Measurements from ENCODE around the gene NPS. TPM values are rescaled to one million over a fixed set of nuclear protein-coding genes. Genes with fewer than 3 reads are reported as not detected.

The NPS gene
- total and polyA plus RNA-seq, 5 experiments from 2014 or later: not detected

DNA sequence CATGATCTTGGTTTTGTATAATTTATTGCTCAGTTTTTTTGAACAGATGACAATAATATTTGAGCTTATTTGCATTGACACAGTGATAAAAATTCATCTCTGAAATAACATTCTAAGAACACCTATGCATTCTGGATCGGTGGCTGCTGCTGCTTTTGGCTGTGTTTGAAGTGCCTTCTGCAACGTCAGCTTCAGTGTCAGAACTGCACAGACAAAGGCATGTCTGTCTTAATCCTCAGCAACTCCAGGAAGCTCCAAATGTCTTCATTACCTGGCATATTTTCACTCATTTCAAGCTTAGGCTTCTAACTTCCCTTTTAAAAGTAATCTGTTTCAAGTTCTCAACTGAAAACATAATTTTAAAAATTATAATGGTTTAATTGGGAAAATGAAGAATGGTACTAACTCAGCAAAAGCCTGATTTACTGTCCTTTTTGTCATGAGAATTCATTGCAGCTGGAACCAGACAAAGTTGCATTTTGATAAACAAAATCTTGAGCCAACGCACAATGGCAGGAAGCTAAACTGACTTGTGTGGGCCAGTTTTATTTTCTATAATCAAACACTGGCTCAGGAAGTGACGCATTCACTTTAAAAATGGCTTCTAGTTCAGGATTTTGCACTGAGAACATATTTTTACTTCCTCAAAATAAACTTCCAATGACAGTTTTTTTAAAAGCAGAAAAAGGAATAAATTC lies 38.7 kb downstream of the NPS start:
- peaks cover 4 to 18% (median 8%) of the 10 kb centered on the region in 5 donors for H3K27me3 Mint-ChIP-seq
- ATAC-seq (no peak), DNase-seq (no peak)
- POLR2A ChIA-PET: no interaction called here
- no peak overlapping the region for H3K4me3 Mint-ChIP-seq
- H3K4me1 Mint-ChIP-seq: no peaks in the 10 kb centered on the region
- peaks cover 0 to 12% (median 3%) of the 10 kb centered on the region in 9 donors for H3K9me3 Mint-ChIP-seq
- H3K27ac Mint-ChIP-seq: no peak overlapping the region
- peaks cover 0 to 12% (median 0%) of the 10 kb centered on the region in 3 donors for H3K36me3 Mint-ChIP-seq

DNA sequence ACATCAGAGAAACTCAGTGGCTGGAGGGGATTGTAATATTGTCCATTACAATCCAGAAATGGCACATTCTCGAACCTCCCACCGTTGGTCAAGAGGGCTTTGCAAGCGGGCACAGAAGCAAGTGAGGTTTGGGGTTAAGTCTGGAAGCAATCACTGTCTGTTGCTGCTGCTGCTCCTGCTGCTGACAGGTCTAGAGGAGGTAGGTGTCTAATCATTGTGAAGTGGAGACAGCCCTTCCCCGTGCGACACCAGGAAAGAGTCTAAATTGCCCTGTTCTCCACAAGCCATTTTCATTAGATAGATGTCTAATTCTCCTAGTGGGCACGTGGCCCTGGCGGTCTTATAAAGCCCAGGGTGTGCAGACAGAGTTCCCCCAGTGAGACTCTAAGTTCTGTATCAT lies 43.5 kb downstream of the NPS start:
- peaks cover 0 to 1% (median 0%) of the 10 kb centered on the region in 4 donors for H3K4me1 Mint-ChIP-seq
- H3K36me3 Mint-ChIP-seq: no peaks in the 10 kb centered on the region
- H3K9me3 Mint-ChIP-seq: peaks cover 0 to 4% (median 0%) of the 10 kb centered on the region in 9 donors
- ATAC-seq (no peak), DNase-seq (no peak)
- no peak overlapping the region for H3K27ac Mint-ChIP-seq
- H3K4me3 Mint-ChIP-seq: no peak overlapping the region
- peaks cover 4 to 16% (median 7%) of the 10 kb centered on the region in 5 donors for H3K27me3 Mint-ChIP-seq
- POLR2A ChIA-PET: no interaction called here

DNA sequence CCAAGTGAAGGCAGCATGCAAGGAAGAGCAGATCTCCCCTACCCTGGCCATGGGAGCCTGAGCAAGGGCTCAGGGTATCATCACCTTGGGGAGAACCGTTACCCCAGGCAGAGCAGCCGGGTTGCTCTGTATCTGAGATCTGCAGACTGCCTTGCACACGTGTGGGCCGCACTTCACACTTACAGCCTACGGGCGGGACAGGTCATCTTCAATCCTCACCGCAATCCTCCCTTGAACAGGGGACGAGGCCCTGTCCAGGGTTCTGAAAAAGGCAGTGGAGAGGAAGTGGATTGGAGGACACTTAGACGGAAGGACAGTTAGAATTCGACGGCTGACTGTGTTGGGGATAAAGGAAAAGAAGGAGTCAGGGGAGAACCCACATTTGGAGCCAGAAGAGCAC lies 51.4 kb downstream of the NPS start:
- peaks cover 0 to 11% (median 4%) of the 10 kb centered on the region in 9 donors for H3K9me3 Mint-ChIP-seq

More for the DNA sequence above, 51.4 kb downstream of the NPS start:
- ATAC-seq: no peak
- Mint-ChIP-seq H3K36me3 (no peaks in the 10 kb centered on the region), H3K27ac (no peak overlapping the region), H3K4me3 (no peak overlapping the region), H3K27me3 (peaks cover 0 to 21% (median 7%) of the 10 kb centered on the region in 5 donors), H3K4me1 (peaks cover 0 to 1% (median 0%) of the 10 kb centered on the region in 4 donors)
- POLR2A ChIA-PET: no interaction called here
- DNase-seq: no peak

Other genes starting within 250 kb of the NPS start
- gene FOXI2, start 187.9 kb downstream of the NPS start, total RNA-seq: not detected
- not detected for gene FOXI2, start 187.9 kb downstream of the NPS start, polyA plus RNA-seq